Activated CD4-positive, alpha-beta T cell treated with anti-CD3 and anti-CD28 coated beads for 36 hours (primary cell): Measurements from ENCODE around the gene PI16. TPM values are rescaled to one million over a fixed set of nuclear protein-coding genes. Genes with fewer than 3 reads are reported as not detected.
A peak's percentile ranks its signal among the peaks of the same experiment; 100 is the strongest.
"Not testable (repeated sequence)": the region's sequence is repeated elsewhere in the genome, so short reads cannot be mapped to it uniquely, and the experiment has no call there.

ENCODE experiments used
- ATAC-seq: fragments of 200-7000 bp; cut with Tn5 transposase; one replicate; pipeline ENCODE4 v1.10.0; 2021; ENCODE audit warnings: mild to moderate bottlenecking, moderate library complexity
- CTCF ChIA-PET: fragments of 350-600 bp; sonication (Branson Sonifier 250); formaldehyde crosslinking; loops from one replicate; lab custom pipeline; 2021; ENCODE audit warnings: antibody characterized with exemption; lab: Charles Lee
- POLR2A ChIA-PET: fragments of 350-600 bp; sonication (Branson Sonifier 250); formaldehyde crosslinking; loops from one replicate; lab custom pipeline; 2021; ENCODE audit warnings: antibody characterized with exemption, inconsistent platforms; lab: Charles Lee
- DNase-seq: peaks from one replicate; pipeline ENCODE4 v3.0.0-alpha.2; 2020
- H3K27ac Mint-ChIP-seq: one replicate; pipeline ENCODE4 v1.8.0; 2021; ENCODE audit warnings: mixed read lengths
- H3K27me3 Mint-ChIP-seq: one replicate; pipeline ENCODE4 v1.8.0; 2021; ENCODE audit warnings: mixed read lengths
- H3K36me3 Mint-ChIP-seq: one replicate; pipeline ENCODE4 v1.8.0; 2021; ENCODE audit warnings: low read depth, mixed read lengths
- H3K4me1 Mint-ChIP-seq: one replicate; pipeline ENCODE4 v1.8.0; 2021; ENCODE audit warnings: mixed read lengths
- H3K4me3 Mint-ChIP-seq: one replicate; pipeline ENCODE4 v1.8.0; 2021; ENCODE audit warnings: mild to moderate bottlenecking, moderate library complexity, mixed read lengths
- H3K9me3 Mint-ChIP-seq: one replicate; pipeline ENCODE4 v1.8.0; 2021; ENCODE audit warnings: low read depth, mixed read lengths
- intact Hi-C, 2 experiments: fragments of 100-400 bp; cut with DNase I in 1 of 2; cut with micrococcal nuclease in 1 of 2; formaldehyde crosslinking; loops; one replicate each; pipeline versions ENCODE4 v1.14.2 to v1.15.1; 2022 to 2024; cut with DNase I, micrococcal nuclease
- total RNA-seq, 2 experiments: library from RNA; stranded (reverse); gene quantifications; one replicate each; pipeline ENCODE4 v1.2.3, GENCODE V29; 2021

Gene PI16
- total RNA-seq, 2 experiments from 2014 or later, result 0.96 to 1.9 TPM

DNA sequence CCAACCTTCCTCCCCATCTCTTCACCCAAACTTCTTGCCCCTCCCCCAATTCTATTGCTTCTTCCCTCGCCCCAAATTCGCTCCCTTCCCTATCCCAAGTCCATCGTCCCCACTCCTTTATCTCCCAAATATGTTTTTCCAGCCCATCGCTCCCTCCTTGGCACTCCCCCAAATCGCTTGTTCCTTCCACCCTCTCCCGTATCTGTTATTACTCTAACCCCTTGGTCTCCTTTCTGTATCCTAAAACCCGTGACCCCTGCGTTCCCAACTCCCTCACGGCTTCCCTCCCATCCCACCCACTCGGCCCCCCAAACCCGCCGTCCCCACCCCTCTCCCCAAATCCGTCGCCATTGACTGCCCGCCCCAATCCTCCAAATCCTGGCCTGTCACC, 30.9 kb downstream of the PI16 start:
- Mint-ChIP-seq H3K4me1 (peaks cover 23% of the 10 kb centered on the region), H3K9me3 (no peaks in the 10 kb centered on the region), H3K4me3 (no peak overlapping the region), H3K36me3 (peaks cover 9% of the 10 kb centered on the region), H3K27me3 (no peaks in the 10 kb centered on the region), H3K27ac (no peak overlapping the region)
- DNase-seq (no peak), ATAC-seq (no peak)
- intact Hi-C loops, result loop anchor here in 1 of 2 experiments (5.0 kb wide), 1 partner anchor 1063 kb away; the partner anchor contains the start of gene SRPK1
- ChIA-PET POLR2A (interaction anchor here (0.6 to 1.5 kb wide), 12 partner anchors 10 to 449 kb away, joined by 3 to 6 read pairs (median 4); partner anchors contain the start of genes CMTR1, PIM1, PPIL1 and TBC1D22B), CTCF (interaction anchor here (0.7 to 1.4 kb wide), 7 partner anchors 32 to 187 kb away, joined by 3 to 15 read pairs (median 4); partner anchors contain the start of gene C6orf89)

DNA sequence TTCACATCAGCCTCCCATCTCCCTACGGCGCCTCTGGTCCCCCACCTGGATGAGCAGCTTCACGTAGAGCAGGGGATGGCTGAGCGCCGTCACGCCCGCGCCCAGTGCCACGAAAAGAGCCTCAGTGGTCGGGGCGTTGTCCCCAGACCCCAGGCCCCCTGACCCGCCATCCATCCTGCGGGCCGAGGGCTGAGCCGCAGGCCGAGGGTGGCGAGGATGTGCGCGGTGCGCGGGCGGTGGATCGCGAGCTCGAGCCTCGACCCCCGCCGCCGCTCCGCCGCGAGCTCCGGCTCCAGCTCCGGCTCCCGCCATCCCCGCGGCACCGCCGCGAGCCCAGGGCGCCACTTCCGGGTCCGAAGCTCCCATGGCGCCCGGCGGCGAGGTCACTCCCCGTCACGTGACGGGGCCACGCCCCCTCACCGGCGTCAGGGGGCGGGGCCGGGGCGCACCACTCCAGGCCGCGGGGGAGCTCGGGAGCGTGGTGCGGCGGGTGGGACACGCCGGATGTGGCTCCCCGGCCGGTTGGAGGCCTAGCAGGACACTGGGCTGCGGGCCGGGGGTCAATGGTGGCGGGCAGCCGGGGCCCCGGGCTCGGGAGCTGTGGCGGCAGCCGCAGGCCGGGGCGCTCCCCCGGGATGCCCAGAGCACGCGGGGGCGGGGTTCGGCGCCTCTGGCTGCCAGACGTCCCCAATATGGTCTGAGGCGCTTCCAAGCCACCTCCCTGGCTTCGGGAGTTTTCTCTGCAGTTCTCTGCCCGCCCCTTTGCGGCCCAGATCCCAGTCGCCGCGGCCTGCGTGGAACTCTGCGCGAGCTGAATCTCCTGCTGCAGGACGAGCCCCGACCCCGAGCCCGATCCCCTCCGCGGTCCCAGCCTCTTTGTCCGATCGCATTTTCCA, 31.5 kb downstream of the PI16 start, which contains the start of gene MTCH1:
TSS of gene MTCH1 (minus strand) at position 389 of the 896 bp plus-strand sequence. CDS start at position 366, 23 bp downstream.
- Mint-ChIP-seq H3K9me3 (no peaks in the 10 kb centered on the region), H3K27ac (peak within 1 kb of the TSS; percentile 95), H3K4me1 (peaks cover 18% of the 10 kb centered on the region), H3K4me3 (no peak within 1 kb of the TSS), H3K27me3 (no peaks in the 10 kb centered on the region), H3K36me3 (peaks cover 6% of the 10 kb centered on the region)
- POLR2A ChIA-PET, result interaction anchor here (0.6 to 1.5 kb wide), 11 partner anchors 11 to 448 kb away, joined by 3 to 6 read pairs (median 4); partner anchors contain the start of genes CMTR1, PIM1, PPIL1 and TBC1D22B
- CTCF ChIA-PET, result interaction anchor here (0.5 to 1.4 kb wide), 11 partner anchors 19 to 842 kb away, joined by 3 to 15 read pairs (median 3); partner anchors contain the start of genes C6orf89 and FGD2
- intact Hi-C loops, result loop anchor here (1.0 to 5.0 kb wide), 14 partner anchors 23 to 1064 kb away; partner anchors contain the start of genes C6orf89 (in 2 of the 2), PPIL1 (in 1 of the 2), SRPK1 (in 1 of the 2) and SRSF3 (in 1 of the 2)
- DNase-seq, result peak; percentile 93
- peak; percentile 80 for ATAC-seq

GRCh38 chr6:36986704-36987047, 32.1 kb downstream of the PI16 start:
- Mint-ChIP-seq H3K27ac (peak overlapping the region; percentile 95), H3K4me3 (no peak overlapping the region), H3K27me3 (no peaks in the 10 kb centered on the region), H3K36me3 (peaks cover 4% of the 10 kb centered on the region), H3K4me1 (peaks cover 12% of the 10 kb centered on the region), H3K9me3 (no peaks in the 10 kb centered on the region)
- intact Hi-C loops, result loop anchor here (1.0 to 5.0 kb wide), 14 partner anchors 23 to 1064 kb away; partner anchors contain the start of genes C6orf89 (in 2 of the 2), PPIL1 (in 1 of the 2), SRPK1 (in 1 of the 2) and SRSF3 (in 1 of the 2)
- ATAC-seq (peak; percentile 28), DNase-seq (no peak)
- POLR2A ChIA-PET, result interaction anchor here (1.1 to 1.5 kb wide), 4 partner anchors 11 to 187 kb away, joined by 4 to 6 read pairs (median 4); partner anchors contain the start of genes PIM1 and PPIL1
- CTCF ChIA-PET, result interaction anchor here (0.5 to 1.3 kb wide), 8 partner anchors 14 to 841 kb away, joined by 3 to 15 read pairs (median 3); partner anchors contain the start of genes C6orf89 and FGD2

- ATAC-seq (no peak), DNase-seq (no peak)
- Mint-ChIP-seq H3K27ac (no peak overlapping the region), H3K27me3 (no peaks in the 10 kb centered on the region), H3K9me3 (no peaks in the 10 kb centered on the region), H3K4me3 (no peak overlapping the region), H3K4me1 (peaks cover 5% of the 10 kb centered on the region), H3K36me3 (no peaks in the 10 kb centered on the region)
- CTCF ChIA-PET, result no interaction called here
- intact Hi-C loops, result loop anchor here in 1 of 2 experiments (5.0 kb wide), 1 partner anchor 1067 kb away; the partner anchor contains the start of gene SRPK1
- POLR2A ChIA-PET, result no interaction called here
Measured at GRCh38 chr6:36989264-36989663, 34.7 kb downstream of the PI16 start.

DNA sequence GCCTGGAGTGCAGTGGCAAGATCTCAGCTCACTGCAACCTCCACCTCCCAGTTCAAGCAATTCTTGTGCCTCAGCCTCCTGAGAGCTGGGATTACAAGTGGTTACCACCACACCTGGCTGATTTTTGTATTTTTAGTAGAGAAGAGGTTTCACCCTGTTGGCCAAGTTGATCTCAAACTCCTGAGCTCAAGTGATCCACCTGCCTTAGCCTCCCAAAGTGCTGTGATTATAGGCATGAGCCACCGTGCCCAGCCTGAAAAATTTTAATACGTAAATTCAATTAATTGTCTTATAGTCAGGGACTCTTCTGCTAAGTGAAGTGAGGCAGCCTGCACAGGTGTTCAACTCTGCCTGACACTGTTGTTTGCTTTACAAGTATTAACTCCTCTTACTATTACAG, 35.9 kb downstream of the PI16 start:
- H3K4me1 Mint-ChIP-seq, H3K27me3 Mint-ChIP-seq, H3K27ac Mint-ChIP-seq, ATAC-seq, H3K4me3 Mint-ChIP-seq, POLR2A ChIA-PET, DNase-seq, intact Hi-C loops, H3K36me3 Mint-ChIP-seq, H3K9me3 Mint-ChIP-seq: not testable (repeated sequence)
- CTCF ChIA-PET, result interaction anchor here (0.7 to 1.2 kb wide), 3 partner anchors 28 to 561 kb away, joined by 3 to 6 read pairs (median 3); no protein-coding TSS in a partner anchor

DNA sequence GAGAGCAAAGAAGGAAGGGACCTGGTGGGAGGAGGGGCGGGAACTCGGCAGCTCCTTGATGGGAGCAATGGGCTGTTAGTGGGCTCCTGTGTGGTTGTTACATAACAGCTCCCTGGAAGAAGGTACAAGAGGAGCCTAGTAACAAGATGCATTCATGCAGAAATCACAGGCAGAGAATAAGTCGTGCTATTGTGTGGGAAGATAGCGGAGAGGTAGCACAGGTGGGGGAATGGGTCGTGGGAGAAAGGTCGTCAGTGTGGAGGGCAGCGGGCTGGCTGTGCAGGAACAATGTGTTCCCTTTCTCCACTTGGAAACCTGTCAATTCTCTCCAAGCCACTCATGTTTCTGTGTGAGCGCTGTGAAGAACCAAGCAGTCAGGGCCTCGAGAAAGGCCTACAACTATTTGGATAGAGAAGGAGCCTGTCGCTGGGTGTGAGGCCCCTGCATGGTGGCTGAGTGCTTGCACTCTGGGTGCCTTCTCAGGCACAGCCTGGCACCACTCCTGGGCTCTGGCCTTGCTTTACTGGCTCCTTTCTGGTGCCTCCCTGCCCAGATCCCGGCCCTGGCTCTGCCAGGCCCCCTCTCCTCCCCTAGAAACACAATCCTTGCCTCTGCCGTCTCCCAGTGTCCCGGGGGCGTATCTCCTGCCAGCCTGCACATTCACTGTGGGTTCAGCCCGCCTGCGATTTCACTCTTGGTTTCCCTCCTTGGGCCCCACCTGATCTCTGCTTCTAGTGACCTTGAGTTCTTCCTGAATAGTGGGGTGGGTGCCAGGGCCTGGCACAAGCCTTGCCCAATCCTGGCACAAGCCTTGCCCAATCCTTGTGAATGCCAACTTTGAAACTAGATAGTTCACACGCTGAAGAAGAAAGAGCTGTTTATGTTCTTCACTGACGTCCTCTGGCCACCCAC, 43.5 kb downstream of the PI16 start:
- Mint-ChIP-seq H3K9me3 (no peaks in the 10 kb centered on the region), H3K27ac (no peak overlapping the region), H3K27me3 (no peaks in the 10 kb centered on the region), H3K4me1 (no peaks in the 10 kb centered on the region), H3K36me3 (no peaks in the 10 kb centered on the region), H3K4me3 (no peak overlapping the region)
- CTCF ChIA-PET, result no interaction called here
- intact Hi-C loops, result no loop called here
- POLR2A ChIA-PET, result no interaction called here
- ATAC-seq (no peak), DNase-seq (no peak)

- H3K27ac Mint-ChIP-seq, result no peak overlapping the region
- POLR2A ChIA-PET, result no interaction called here
- H3K9me3 Mint-ChIP-seq, result no peaks in the 10 kb centered on the region
- H3K36me3 Mint-ChIP-seq, result no peaks in the 10 kb centered on the region
- H3K4me1 Mint-ChIP-seq, result no peaks in the 10 kb centered on the region
- intact Hi-C loops, result no loop called here
- CTCF ChIA-PET, result no interaction called here
- H3K4me3 Mint-ChIP-seq, result no peak overlapping the region
- ATAC-seq (no peak), DNase-seq (no peak)
- H3K27me3 Mint-ChIP-seq, result no peaks in the 10 kb centered on the region
Measured at GRCh38 chr6:36998723-36999038, 44.1 kb downstream of the PI16 start.

DNA sequence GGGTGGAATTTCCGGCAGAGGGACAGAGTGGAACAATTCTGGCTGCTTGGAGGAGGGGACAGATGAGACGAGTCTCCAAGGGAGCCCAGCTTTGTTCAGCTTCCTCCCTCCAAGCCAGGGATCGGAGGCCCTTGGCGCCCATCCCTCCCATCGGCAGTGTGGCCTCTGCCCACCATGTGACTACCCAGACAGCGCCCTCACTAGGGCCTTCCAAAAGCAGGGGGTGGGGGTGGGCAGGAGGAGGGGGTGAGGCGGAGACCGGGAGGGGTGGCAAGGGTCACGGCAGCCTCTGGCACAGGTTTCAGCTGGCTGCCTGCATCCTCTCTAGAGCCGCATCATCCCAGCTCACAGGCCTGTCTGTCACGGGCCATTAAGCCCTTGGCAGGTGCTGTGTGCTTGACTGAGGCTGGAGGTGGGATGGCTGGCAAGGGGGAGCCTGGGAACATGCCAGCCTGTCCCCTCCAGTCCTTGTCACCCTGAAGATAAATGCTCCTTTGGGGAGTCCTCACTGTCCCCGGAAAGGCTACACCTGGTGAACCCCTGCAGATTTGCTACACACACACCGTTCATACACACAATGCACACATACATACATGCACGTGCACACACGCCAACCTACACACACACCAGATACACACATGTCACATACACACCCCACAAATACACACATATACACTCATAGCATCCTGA, 44.7 kb downstream of the PI16 start:
- intact Hi-C loops, result no loop called here
- ChIA-PET POLR2A (no interaction called here), CTCF (interaction anchor here (0.6 kb wide), 1 partner anchor 196 kb away, joined by 3 read pairs; no protein-coding TSS in a partner anchor)
- Mint-ChIP-seq H3K4me3 (no peak overlapping the region), H3K4me1 (no peaks in the 10 kb centered on the region), H3K36me3 (no peaks in the 10 kb centered on the region), H3K27me3 (no peaks in the 10 kb centered on the region), H3K9me3 (no peaks in the 10 kb centered on the region), H3K27ac (no peak overlapping the region)
- DNase-seq (no peak), ATAC-seq (no peak)

DNA sequence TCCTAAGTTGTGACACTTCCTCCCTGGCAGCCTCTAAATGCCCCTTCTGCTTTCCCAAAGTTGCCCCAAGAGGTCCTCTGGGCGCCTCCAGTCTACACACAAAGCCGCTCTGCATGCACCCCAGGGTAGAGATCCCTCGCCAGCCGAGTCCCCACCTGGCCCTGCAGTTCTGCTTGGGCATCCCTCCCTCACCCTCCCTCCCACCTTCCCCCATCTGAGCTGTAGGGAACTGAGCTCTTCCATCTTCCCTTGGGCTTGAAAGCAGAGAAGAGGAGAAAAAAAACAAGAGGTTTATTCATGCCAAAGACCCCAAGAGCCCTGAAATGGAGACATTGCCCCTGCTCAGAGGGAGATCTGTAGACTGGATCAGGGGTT, 45.2 kb downstream of the PI16 start:
- intact Hi-C loops, result no loop called here
- H3K27ac Mint-ChIP-seq, result no peak overlapping the region
- H3K4me3 Mint-ChIP-seq, result no peak overlapping the region
- H3K4me1 Mint-ChIP-seq, result no peaks in the 10 kb centered on the region
- DNase-seq (no peak), ATAC-seq (no peak)
- H3K36me3 Mint-ChIP-seq, result no peaks in the 10 kb centered on the region
- no peaks in the 10 kb centered on the region for H3K9me3 Mint-ChIP-seq
- H3K27me3 Mint-ChIP-seq, result no peaks in the 10 kb centered on the region
- CTCF ChIA-PET, result interaction anchor here (0.6 kb wide), 1 partner anchor 196 kb away, joined by 3 read pairs; no protein-coding TSS in a partner anchor
- POLR2A ChIA-PET, result no interaction called here
